ENCODE results near the gene P3H4. TPM values are rescaled to one million over a fixed set of nuclear protein-coding genes. Genes with fewer than 3 reads are reported as not detected.
"Not testable (repeated sequence)": the region's sequence is repeated elsewhere in the genome, so short reads cannot be mapped to it uniquely, and the experiment has no call there.

P3H4 gene
- polyA plus RNA-seq, 3 donors from 2014 or later = 6.7 to 11.2 (median 9.8) TPM

DNA sequence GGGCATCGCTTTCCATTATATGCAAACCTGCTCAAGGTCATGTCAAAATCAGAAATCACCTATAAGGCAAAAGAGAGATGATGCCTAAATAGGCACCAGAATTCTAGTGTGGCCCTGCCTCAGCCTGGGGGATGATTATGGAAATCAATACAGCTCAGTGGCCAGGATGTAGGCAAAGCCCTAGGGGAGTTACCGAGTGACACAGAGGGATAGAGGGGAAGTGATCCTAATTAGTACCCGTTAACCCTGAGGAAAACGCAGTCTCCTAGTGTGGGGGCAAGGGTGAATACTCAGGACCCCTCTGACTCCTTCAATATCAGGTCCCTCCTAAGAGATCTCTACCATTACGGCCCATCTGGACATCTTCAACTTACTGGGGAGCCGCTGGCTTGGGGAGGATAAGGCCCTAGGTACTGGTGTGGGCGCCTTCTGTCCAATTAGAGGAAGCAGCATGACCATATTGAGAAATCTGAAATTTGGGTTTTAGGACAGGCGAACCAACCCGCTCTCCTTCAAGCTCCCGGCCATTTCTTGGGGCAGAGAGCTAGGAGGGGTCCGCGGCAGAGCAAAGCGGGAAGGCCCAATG is 23.6 kb upstream of the P3H4 start:
- Mint-ChIP-seq H3K27ac (peak overlapping the region in 1 of 6 donors; percentile 40), H3K36me3 (peaks cover 0 to 7% (median 0%) of the 10 kb centered on the region in 3 donors), H3K4me3 (peak overlapping the region; percentile 83 to 86 (median 84)), H3K9me3 (no peaks in the 10 kb centered on the region), H3K4me1 (peaks cover 12 to 19% of the 10 kb centered on the region in 2 donors), H3K27me3 (ENCODE audit: low read depth in 3 of 3) (peaks cover 2 to 4% (median 3%) of the 10 kb centered on the region in 3 donors)
- DNase-seq = no peak

DNA sequence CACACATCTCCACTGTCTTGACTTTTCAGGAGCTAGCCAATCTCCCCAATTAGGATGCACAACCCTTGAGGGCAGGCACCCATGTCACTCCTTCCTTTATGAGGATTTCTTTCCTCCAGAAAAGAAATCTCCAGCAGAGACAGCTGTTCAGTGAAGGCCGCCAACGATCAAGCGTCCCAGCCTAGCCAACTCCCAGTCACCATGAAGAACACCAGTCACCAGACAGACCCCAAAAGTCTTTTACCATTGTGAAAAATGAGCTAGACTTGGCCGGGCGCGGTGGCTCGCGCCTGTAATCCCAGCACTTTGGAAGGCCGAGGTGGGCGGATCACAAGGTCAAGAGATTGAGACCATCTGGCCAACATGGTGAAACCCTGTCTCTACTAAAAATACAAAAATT is 18.2 kb upstream of the P3H4 start:
- H3K4me3 Mint-ChIP-seq; H3K27ac Mint-ChIP-seq; H3K9me3 Mint-ChIP-seq; H3K27me3 Mint-ChIP-seq (ENCODE audit: low read depth in 3 of 3); DNase-seq; H3K4me1 Mint-ChIP-seq: not testable (repeated sequence)
- H3K36me3 Mint-ChIP-seq = peaks cover 0 to 13% (median 0%) of the 10 kb centered on the region in 3 donors

DNA sequence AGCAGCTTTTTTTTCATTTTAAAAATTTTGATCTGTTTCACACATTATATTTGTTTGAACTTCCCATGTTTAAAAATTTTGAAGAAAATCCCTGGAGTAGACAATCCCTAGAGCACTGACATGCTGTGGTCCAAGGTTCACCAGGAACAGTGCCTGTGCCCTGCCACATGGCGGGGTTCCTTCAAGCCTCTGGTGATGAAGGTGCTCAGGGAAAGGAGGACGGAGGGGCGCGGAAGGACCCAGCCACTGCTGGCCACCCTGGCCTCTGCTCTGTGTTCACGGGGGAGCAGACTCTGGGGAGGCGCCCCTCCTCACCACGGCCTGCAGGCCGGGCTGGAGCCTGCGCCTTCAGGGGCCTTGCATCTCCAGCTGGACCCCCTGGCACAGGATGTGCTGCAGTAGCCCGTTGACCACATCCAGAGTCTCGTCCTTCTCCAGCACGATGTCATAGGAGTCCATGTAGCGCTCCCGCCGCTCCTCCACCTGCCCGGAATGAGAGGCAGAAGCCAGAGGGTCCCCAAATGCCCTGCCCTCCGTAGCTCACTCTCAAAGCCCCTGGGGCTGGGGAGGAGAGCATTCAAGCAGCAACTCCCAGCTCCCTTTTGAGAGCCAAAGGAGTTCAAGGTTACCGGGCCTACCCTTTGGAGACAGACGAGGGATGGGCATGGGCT is 13.6 kb upstream of the P3H4 start:
- no peaks in the 10 kb centered on the region for H3K4me1 Mint-ChIP-seq

DNA sequence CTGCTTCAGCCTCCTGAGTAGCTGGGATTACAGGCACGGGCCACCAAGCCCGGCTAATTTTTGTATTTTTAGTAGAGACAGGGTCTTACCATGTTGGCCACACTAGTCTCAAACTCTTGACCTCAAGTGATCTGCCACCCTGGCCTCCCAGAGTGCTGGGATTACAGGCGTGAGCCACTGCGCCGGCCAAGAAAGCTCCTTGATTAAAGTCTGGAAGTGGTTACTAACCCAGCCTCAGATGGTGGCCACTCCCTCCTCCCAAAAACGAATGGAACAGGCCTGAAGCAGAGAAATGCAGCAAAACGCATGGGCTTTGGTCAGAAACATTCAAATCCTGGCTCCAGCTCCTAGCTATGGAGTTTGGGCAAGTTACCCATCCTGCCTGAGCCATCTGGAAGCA is 12.3 kb upstream of the P3H4 start:
- DNase-seq = no peak
- Mint-ChIP-seq H3K27me3 (ENCODE audit: low read depth in 3 of 3) (peaks cover 0 to 2% (median 1%) of the 10 kb centered on the region in 3 donors), H3K27ac (no peak overlapping the region), H3K9me3 (no peaks in the 10 kb centered on the region), H3K4me1 (no peaks in the 10 kb centered on the region), H3K36me3 (peaks cover 0 to 6% (median 0%) of the 10 kb centered on the region in 3 donors), H3K4me3 (no peak overlapping the region)

More for the DNA sequence above, 13.6 kb upstream of the P3H4 start:
- no peak for DNase-seq
- Mint-ChIP-seq H3K4me3 (no peak overlapping the region), H3K36me3 (peaks cover 0 to 6% (median 0%) of the 10 kb centered on the region in 3 donors), H3K27me3 (ENCODE audit: low read depth in 3 of 3) (peaks cover 0 to 2% (median 1%) of the 10 kb centered on the region in 3 donors), H3K27ac (no peak overlapping the region), H3K9me3 (no peaks in the 10 kb centered on the region)

DNA sequence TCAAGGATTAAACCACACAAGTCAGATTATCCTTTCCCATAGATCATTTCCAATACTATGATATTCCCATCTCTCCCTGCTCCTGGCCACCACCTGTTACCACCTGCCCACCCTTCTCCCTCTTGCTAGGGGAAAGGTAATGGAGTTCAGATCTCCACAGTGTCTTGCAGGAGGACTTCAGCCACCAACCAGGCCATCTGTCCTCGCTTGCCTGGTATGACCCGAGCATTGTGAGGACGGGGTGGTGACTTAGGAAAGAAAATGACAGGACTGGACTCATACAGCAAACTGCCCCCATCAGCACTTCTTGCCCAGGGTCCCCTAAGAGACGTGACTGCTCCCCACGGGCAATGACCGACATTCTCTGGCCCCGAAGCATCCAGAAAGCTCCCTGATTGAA is 11.8 kb upstream of the P3H4 start:
- H3K27me3 Mint-ChIP-seq (ENCODE audit: low read depth in 3 of 3) = peaks cover 0 to 2% (median 1%) of the 10 kb centered on the region in 3 donors
- H3K27ac Mint-ChIP-seq = no peak overlapping the region
- peaks cover 0 to 3% (median 0%) of the 10 kb centered on the region in 3 donors for H3K36me3 Mint-ChIP-seq
- H3K4me1 Mint-ChIP-seq = no peaks in the 10 kb centered on the region
- no peak for DNase-seq
- H3K4me3 Mint-ChIP-seq = no peak overlapping the region
- no peaks in the 10 kb centered on the region for H3K9me3 Mint-ChIP-seq

DNA sequence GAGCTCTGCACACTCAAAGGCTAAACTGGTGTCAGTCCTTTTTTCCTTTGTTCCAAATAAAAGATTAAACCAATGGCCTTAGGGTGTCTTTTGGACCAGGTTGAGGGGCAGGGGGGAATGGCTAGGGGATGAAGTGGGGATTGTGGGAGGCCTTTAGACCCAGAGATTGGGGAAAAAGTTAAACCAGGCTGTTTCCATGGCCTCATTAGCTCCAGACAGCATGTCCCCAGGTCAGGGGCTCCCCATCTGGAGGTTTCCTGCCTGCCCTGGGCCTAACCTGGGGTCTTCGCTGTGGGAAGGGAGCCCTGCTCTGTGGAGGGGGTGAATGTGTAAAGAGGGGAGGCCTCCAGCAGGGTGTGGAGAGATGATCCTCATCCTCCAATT is 11.4 kb upstream of the P3H4 start:
- Mint-ChIP-seq H3K36me3 (peaks cover 0 to 3% (median 0%) of the 10 kb centered on the region in 3 donors), H3K27ac (no peak overlapping the region), H3K9me3 (no peaks in the 10 kb centered on the region), H3K27me3 (ENCODE audit: low read depth in 3 of 3) (peaks cover 0 to 2% (median 1%) of the 10 kb centered on the region in 3 donors), H3K4me1 (no peaks in the 10 kb centered on the region), H3K4me3 (no peak overlapping the region)
- DNase-seq = no peak

DNA sequence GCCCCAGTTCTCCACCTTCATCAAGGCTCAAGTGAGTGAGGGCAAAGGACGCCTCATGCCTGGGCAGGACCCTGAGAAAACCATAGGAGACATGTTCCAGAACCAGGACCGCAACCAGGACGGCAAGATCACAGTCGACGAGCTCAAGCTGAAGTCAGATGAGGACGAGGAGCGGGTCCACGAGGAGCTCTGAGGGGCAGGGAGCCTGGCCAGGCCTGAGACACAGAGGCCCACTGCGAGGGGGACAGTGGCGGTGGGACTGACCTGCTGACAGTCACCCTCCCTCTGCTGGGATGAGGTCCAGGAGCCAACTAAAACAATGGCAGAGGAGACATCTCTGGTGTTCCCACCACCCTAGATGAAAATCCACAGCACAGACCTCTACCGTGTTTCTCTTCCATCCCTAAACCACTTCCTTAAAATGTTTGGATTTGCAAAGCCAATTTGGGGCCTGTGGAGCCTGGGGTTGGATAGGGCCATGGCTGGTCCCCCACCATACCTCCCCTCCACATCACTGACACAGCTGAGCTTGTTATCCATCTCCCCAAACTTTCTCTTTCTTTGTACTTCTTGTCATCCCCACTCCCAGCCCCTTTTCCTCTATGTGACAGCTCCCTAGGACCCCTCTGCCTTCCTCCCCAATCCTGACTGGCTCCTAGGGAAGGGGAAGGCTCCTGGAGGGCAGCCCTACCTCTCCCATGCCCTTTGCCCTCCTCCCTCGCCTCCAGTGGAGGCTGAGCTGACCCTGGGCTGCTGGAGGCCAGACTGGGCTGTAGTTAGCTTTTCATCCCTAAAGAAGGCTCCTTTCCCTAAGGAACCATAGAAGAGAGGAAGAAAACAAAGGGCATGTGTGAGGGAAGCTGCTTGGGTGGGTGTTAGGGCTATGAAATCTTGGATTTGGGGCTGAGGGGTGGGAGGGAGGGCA is 10.7 kb upstream of the P3H4 start:
- H3K27ac Mint-ChIP-seq = no peak overlapping the region

DNA sequence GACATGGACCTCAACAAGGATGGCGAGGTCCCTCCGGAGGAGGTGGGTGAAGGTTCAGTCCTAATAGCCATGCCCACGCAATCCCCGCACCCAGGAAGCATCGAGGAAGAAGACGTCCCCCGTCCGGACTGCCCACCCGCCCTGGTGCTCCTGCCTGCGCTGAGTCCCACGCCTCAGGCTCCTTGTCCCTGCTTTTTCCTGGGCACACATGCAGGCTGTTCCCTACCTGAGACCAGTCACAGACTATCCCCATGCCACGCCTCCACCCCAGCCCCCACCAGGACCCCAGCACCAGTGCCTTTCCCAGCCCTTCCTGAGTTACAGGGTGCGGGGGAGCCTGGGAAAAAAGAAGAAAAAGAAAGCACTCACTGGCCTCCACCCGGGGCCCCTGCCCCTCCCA is 10.0 kb upstream of the P3H4 start:
- Mint-ChIP-seq H3K27me3 (ENCODE audit: low read depth in 3 of 3) (peaks cover 0 to 2% (median 1%) of the 10 kb centered on the region in 3 donors), H3K4me3 (no peak overlapping the region), H3K4me1 (no peaks in the 10 kb centered on the region), H3K27ac (no peak overlapping the region), H3K9me3 (no peaks in the 10 kb centered on the region), H3K36me3 (peaks cover 0 to 3% (median 0%) of the 10 kb centered on the region in 3 donors)
- no peak for DNase-seq

More for the DNA sequence above, 10.7 kb upstream of the P3H4 start:
- Mint-ChIP-seq H3K36me3 (peaks cover 0 to 3% (median 0%) of the 10 kb centered on the region in 3 donors), H3K4me1 (no peaks in the 10 kb centered on the region), H3K9me3 (no peaks in the 10 kb centered on the region), H3K27me3 (ENCODE audit: low read depth in 3 of 3) (peaks cover 0 to 2% (median 1%) of the 10 kb centered on the region in 3 donors), H3K4me3 (no peak overlapping the region)
- no peak for DNase-seq

DNA sequence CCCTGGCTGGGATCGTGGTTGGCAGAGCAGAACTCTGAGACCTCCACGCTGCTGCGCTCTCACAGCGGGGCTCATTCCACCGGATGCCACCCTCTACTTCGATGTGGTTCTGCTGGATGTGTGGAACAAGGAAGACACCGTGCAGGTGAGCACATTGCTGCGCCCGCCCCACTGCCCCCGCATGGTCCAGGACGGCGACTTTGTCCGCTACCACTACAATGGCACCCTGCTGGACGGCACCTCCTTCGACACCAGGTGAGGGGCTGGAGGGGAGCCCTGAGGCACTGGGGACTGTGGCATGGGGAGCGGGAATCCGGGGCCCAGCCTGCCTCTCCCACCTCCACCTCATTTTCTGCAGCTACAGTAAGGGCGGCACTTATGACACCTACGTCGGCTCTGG is 6.3 kb upstream of the P3H4 start:
- DNase-seq = no peak
- no peaks in the 10 kb centered on the region for H3K36me3 Mint-ChIP-seq
- no peaks in the 10 kb centered on the region for H3K9me3 Mint-ChIP-seq
- H3K4me3 Mint-ChIP-seq = no peak overlapping the region
- H3K27me3 Mint-ChIP-seq (ENCODE audit: low read depth in 3 of 3) = peaks cover 0 to 4% (median 2%) of the 10 kb centered on the region in 3 donors
- peaks cover 5 to 10% of the 10 kb centered on the region in 2 donors for H3K4me1 Mint-ChIP-seq
- no peak overlapping the region for H3K27ac Mint-ChIP-seq

DNA sequence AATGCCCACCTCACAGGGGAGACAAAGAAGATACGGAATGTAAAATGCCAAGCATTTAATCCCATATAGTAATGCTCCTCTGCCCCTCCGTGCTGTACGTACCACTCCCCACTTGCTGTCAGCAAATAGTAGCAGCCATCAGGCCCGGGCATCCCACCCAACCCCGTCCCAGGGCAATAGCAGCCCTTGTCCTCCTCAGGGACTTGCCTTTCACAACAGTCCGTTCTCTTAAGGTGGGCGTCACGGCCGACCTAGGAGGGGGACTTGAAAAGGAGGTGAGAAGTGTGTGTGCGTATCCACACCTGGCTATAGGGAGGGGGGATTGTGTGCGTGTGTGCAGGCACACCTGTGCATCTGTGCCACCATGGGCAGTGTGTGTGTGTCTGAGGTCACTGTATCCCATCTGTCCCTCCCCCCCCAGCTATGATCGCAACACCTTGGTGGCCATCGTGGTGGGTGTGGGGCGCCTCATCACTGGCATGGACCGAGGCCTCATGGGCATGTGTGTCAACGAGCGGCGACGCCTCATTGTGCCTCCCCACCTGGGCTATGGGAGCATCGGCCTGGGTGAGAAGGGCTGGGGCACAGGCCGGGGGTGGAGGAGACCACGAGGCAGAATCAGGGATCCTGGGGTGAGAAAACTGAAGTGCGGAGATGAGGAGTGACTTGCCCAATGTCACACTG is 5.0 kb upstream of the P3H4 start:
- H3K27ac Mint-ChIP-seq = no peak overlapping the region
- H3K27me3 Mint-ChIP-seq (ENCODE audit: low read depth in 3 of 3) = peaks cover 2 to 5% (median 4%) of the 10 kb centered on the region in 3 donors
- no peaks in the 10 kb centered on the region for H3K36me3 Mint-ChIP-seq

DNA sequence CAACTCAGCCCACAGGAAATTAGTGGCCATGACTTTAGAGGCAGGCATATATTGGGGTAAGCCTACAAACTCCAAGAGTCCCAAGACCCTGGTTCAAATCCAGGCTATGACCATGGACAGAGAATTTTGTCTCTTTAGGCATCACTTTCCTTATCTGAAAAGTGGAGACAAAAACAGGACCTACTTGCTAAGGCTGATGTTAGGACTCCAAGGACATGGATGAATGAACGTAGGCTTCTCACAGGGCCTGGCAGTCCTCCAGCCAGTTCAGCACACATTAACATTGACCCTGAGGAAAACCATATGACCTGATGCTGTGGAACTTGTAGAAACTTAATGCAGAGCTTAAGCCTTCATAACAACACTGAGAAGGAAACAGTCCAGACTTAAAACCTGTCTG is 2.4 kb upstream of the P3H4 start:
- H3K27me3 Mint-ChIP-seq (ENCODE audit: low read depth in 3 of 3) = peaks cover 2 to 5% (median 4%) of the 10 kb centered on the region in 3 donors
- no peaks in the 10 kb centered on the region for H3K9me3 Mint-ChIP-seq
- H3K4me1 Mint-ChIP-seq = peaks cover 29 to 33% of the 10 kb centered on the region in 2 donors
- no peak for DNase-seq
- peak overlapping the region in 2 of 5 donors; percentile 72 to 73 for H3K4me3 Mint-ChIP-seq
- no peaks in the 10 kb centered on the region for H3K36me3 Mint-ChIP-seq
- peak overlapping the region in 2 of 6 donors; percentile 16 to 31 for H3K27ac Mint-ChIP-seq

More for the DNA sequence above, 5.0 kb upstream of the P3H4 start:
- Mint-ChIP-seq H3K9me3 (no peaks in the 10 kb centered on the region), H3K4me3 (no peak overlapping the region), H3K4me1 (peaks cover 13 to 17% of the 10 kb centered on the region in 2 donors)
- DNase-seq = no peak

DNA sequence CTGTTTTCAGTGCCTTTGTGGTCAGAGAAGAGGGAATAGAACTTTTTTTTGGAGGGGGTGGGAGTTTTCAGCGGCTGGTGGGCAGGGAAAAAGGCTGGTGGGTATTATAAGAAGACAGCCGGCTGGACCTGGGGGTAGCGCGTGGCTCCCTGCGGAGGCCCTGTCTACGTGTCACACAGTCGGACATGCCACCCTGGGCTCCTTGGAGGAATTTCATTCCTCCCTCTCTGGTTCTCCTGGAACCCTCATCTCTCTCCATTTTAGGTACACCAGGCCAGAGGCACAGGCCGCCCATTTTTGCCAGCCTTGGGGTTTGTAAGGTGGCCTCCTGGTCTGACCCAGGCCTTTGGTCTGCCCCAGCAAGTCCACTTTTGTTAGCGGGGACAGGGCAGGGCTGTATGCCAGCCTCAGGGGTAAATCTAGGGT is 2.0 kb upstream of the P3H4 start:
- Mint-ChIP-seq H3K36me3 (no peaks in the 10 kb centered on the region), H3K4me3 (peak overlapping the region; percentile 43 to 74 (median 72)), H3K9me3 (no peaks in the 10 kb centered on the region), H3K27ac (peak overlapping the region in 2 of 6 donors; percentile 16 to 50), H3K4me1 (peaks cover 31 to 33% of the 10 kb centered on the region in 2 donors), H3K27me3 (ENCODE audit: low read depth in 3 of 3) (peaks cover 2 to 5% (median 4%) of the 10 kb centered on the region in 3 donors)
- no peak for DNase-seq

DNA sequence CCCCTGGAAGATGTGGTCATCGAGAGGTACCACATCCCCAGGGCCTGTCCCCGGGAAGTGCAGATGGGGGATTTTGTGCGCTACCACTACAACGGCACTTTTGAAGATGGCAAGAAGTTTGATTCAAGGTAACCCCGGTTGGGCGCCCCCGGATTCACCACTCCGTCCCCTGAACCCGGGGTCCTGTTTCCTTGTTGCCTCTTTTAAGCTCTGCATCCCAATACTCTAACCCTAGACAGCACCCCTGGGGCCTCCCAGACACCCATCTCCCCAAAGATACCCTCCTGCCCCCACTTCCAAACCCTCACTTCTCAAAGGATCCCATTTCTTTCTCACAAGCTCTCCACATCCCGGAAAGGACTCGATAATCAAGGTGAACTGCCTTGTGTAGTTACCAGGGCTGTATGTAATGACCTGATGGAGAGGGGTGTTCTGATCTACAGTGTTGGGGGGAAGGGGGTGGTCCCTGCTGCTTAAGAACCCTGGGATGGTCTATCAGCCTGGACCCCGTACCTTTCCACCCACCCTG is 1.5 kb upstream of the P3H4 start:
- Mint-ChIP-seq H3K9me3 (no peaks in the 10 kb centered on the region), H3K27me3 (ENCODE audit: low read depth in 3 of 3) (peaks cover 2 to 5% (median 4%) of the 10 kb centered on the region in 3 donors), H3K27ac (peak overlapping the region in 3 of 6 donors; percentile 13 to 71 (median 15))

More for the DNA sequence above, 1.5 kb upstream of the P3H4 start:
- H3K4me1 Mint-ChIP-seq = peaks cover 31 to 33% of the 10 kb centered on the region in 2 donors
- no peak for DNase-seq
- H3K4me3 Mint-ChIP-seq = peak overlapping the region; percentile 64 to 74 (median 72)
- no peaks in the 10 kb centered on the region for H3K36me3 Mint-ChIP-seq
